Heart left ventricle (tissue), 16 donors: Measurements from ENCODE around the gene FAM131C. TPM values are rescaled to one million over a fixed set of nuclear protein-coding genes. Genes with fewer than 3 reads are reported as not detected.
"Not testable (repeated sequence)": the region's sequence is repeated elsewhere in the genome, so short reads cannot be mapped to it uniquely, and the experiment has no call there.

Experiments used
- ATAC-seq, 4 donors: fragments of 200-7000 bp; cut with Tn5 transposase; one replicate each; pipeline ENCODE4 v1.9.1; 2020 to 2022; ENCODE audit warnings: moderate library complexity in 4 of 4, mild to moderate bottlenecking in 3 of 4, moderate number of reproducible peaks in 1 of 4
- DNase-seq, 5 donors: peaks; one replicate each; pipeline ENCODE4 v3.0.0-alpha.2; 2020
- H3K27ac ChIP-seq, 12 donors: fragments of 200-600 bp; sonication (generic) in 4 of 12; one replicate each; pipeline versions ENCODE4 v1.5.0 to v1.8.0; 2016 to 2022; ENCODE audit warnings: mild to moderate bottlenecking in 2 of 12
- H3K27me3 ChIP-seq, 9 donors: fragments of 200-600 bp; sonication (generic) in 2 of 9; one replicate each; pipeline versions ENCODE4 v1.5.1 to v1.8.0; 2016 to 2022; ENCODE audit warnings: mild to moderate bottlenecking in 3 of 9
- H3K36me3 ChIP-seq, 9 donors: fragments of 200-600 bp; sonication (generic) in 2 of 9; one replicate each; pipeline versions ENCODE4 v1.5.0 to v1.8.0; 2018 to 2022; ENCODE audit warnings: mild to moderate bottlenecking in 2 of 9
- H3K4me1 ChIP-seq, 12 donors: fragments of 200-600 bp; sonication (generic) in 4 of 12; one replicate each; pipeline versions ENCODE4 v1.5.0 to v1.8.0; 2016 to 2022; ENCODE audit warnings: mild to moderate bottlenecking in 3 of 12
- H3K4me3 ChIP-seq, 12 donors: fragments of 200-600 bp; sonication (generic) in 4 of 12; one replicate each; pipeline versions ENCODE4 v1.5.0 to v1.8.0; 2017 to 2022; ENCODE audit warnings: mild to moderate bottlenecking in 9 of 12, moderate library complexity in 4 of 12
- H3K9me3 ChIP-seq, 12 donors: fragments of 200-600 bp; sonication (generic) in 4 of 12; one replicate each; pipeline versions ENCODE4 v1.5.0 to v1.8.0; 2016 to 2022; ENCODE audit warnings: mild to moderate bottlenecking in 1 of 12
- CTCF ChIP-seq, 12 donors: fragments of 200-600 bp; sonication (generic) in 4 of 12; IDR thresholded peaks; one replicate each; pipeline versions ENCODE4 v1.5.0 to v1.8.0; 2018 to 2022; ENCODE audit warnings: antibody characterized with exemption in 12 of 12, mild to moderate bottlenecking in 5 of 12
- POLR2A ChIP-seq, 2 donors: fragments of 450-650 bp; IDR thresholded peaks; one replicate each; pipeline ENCODE4 v1.6.1; 2017; ENCODE audit warnings: antibody characterized with exemption in 2 of 2, mild to moderate bottlenecking in 2 of 2, moderate library complexity in 2 of 2
- WGBS, 4 donors: extraction: QIAGEN DNeasy Blood & Tissue Kit in 2 of 4; methylation state at CpG; one replicate each; pipeline versions ENCODE4 v1.1.5 to v1.1.7; 2013 to 2018; 5-methylcytosine and 5-hydroxymethylcytosine counted together
- intact Hi-C, 10 donors: fragments of 100-400 bp; cut with DNase I; formaldehyde crosslinking; loops; one replicate each; pipeline versions ENCODE4 v1.11.1 to v1.14.2; 2022
- polyA plus RNA-seq, 2 donors: library from polyadenylated mRNA; stranded (reverse); fragments of 200-250 nt; gene quantifications; one replicate each; pipeline ENCODE4 v1.2.3, GENCODE V29; 2013
- total RNA-seq, 9 donors: library from RNA; depleted of rRNA in 2 of 9; stranded (reverse); fragments of >200 nt in 2 of 9; fragmentation: NEBNext Ultra II Directional in 3 of 9; extraction: Animal tissue kit (Norgen Biotek cat#: 25700) in 3 of 9; gene quantifications; one replicate each; pipeline versions ENCODE4 v1.1.0 to v1.2.4, GENCODE V29; 2016 to 2023
- donor health status: ischemic (EF 13 %, LVEDD 7.1; RV severe dilation, severe dysfunction).
- donor health status: healthy with polysubstance abuse.
- donor health status: DM: no; HTN: yes; CAD: no.
- donor health status: DM: no; HTN: no; CAD: no.
- donor health status: ischemic (EF 25% LVEDD 6.9; RV normal size, moderate dysfunction).
- donor health status: ischemic (EF 25% LVEDD 5.7; RV mildly dilated, moderate dysfunction).
- donor health status: healthy.
- donor health status: DM: yes; HTN: yes; CAD: no.
- donor health status: ischemic (EF 35%, LVEDD 5.7; RV mildly dilated, moderate dysfunction).
- donor health status: nonischemic (EF 11% LVEDD 7.7; RV severe dilation, severe dysfunction).
- donor health status: DM: yes; HTN: yes; CAD: no.
- donor health status: PGD.
- donor health status: ischemic (EF 29% LVEDD 5.4; RV normal size, mild dysfunction).
- donor health status: nonischemic (EF 23%, LVEDD 6.1; RV moderate dilation, normal function).

Gene FAM131C
- total and polyA plus RNA-seq, 11 donors, result 1.1 to 17.8 (median 3.4) TPM

- no peaks in the 10 kb centered on the region for H3K36me3 ChIP-seq
- DNase-seq (no peak), ATAC-seq (no peak)
- H3K9me3 ChIP-seq, result no peaks in the 10 kb centered on the region
- intact Hi-C loops, result loop anchor here in 2 of 10 donors (2.0 kb wide), 1 partner anchor 24 kb away; no protein-coding TSS in a partner anchor
- H3K4me3 ChIP-seq, result no peak overlapping the region
- TF ChIP-seq POLR2A (IDR thresholded peaks at IDR 0.05) (no peak), CTCF (IDR thresholded peaks at IDR 0.05) (no peak)
- peaks cover 0 to 12% (median 0%) of the 10 kb centered on the region in 12 donors for H3K4me1 ChIP-seq
- no peaks in the 10 kb centered on the region for H3K27me3 ChIP-seq
- WGBS, 4 donors, result 88 to 100% (median 96%) methylated on average over 1 to 3 of the region's 3 CpGs
- no peak overlapping the region for H3K27ac ChIP-seq
Observed at GRCh38 chr1:16061266-16061665, 12.2 kb downstream of the FAM131C start.

GRCh38 chr1:16058394-16059120, 14.9 kb downstream of the FAM131C start:
- H3K27ac ChIP-seq, H3K4me3 ChIP-seq, DNase-seq, H3K9me3 ChIP-seq, H3K36me3 ChIP-seq, ATAC-seq, H3K27me3 ChIP-seq, H3K4me1 ChIP-seq: not testable (repeated sequence)
- intact Hi-C loops, result loop anchor here in 5 of 10 donors (5.0 to 10.0 kb wide), 6 partner anchors 51 to 266 kb away; partner anchors contain the start of gene UQCRHL (in 1 of the 5)
- WGBS, 4 donors, result 64 to 84% (median 72%) methylated on average over 13 to 17 of the region's 20 CpGs

- H3K27me3 ChIP-seq, DNase-seq, H3K36me3 ChIP-seq, H3K9me3 ChIP-seq, H3K27ac ChIP-seq, H3K4me1 ChIP-seq, H3K4me3 ChIP-seq: not testable (repeated sequence)
- intact Hi-C loops, result loop anchor here in 6 of 10 donors (1.0 to 10.0 kb wide), 7 partner anchors 24 to 265 kb away; partner anchors contain the start of gene UQCRHL (in 1 of the 6)
- 69 to 77% (median 71%) methylated on average over 6 to 7 of the region's 7 CpGs for WGBS, 4 donors
- ATAC-seq, result peak in 1 of 4 donors; percentile 8
Observed at GRCh38 chr1:16057314-16057915, 16.0 kb downstream of the FAM131C start.

GRCh38 chr1:16056521-16056912, 16.9 kb downstream of the FAM131C start:
- 38 to 80% (median 54%) methylated on average over 1 to 4 of the region's 4 CpGs for WGBS, 4 donors
- H3K4me3 ChIP-seq, H3K27ac ChIP-seq, DNase-seq, ATAC-seq, H3K9me3 ChIP-seq, H3K27me3 ChIP-seq, H3K4me1 ChIP-seq, H3K36me3 ChIP-seq: not testable (repeated sequence)
- intact Hi-C loops, result loop anchor here in 9 of 10 donors (1.0 to 10.0 kb wide), 7 partner anchors 47 to 264 kb away; partner anchors contain the start of gene UQCRHL (in 1 of the 9)

- DNase-seq (peak; percentile 71 to 87 (median 84)), ATAC-seq (peak; percentile 71 to 89 (median 80))
- TF ChIP-seq POLR2A (IDR thresholded peaks at IDR 0.05) (no peak), CTCF (IDR thresholded peaks at IDR 0.05) (peak; percentile 78 to 97 (median 88))
- WGBS, 4 donors, result 35 to 60% (median 37%) methylated on average over 13 to 18 of the region's 18 CpGs
- Histone ChIP-seq H3K9me3 (no peaks in the 10 kb centered on the region), H3K36me3 (no peaks in the 10 kb centered on the region), H3K4me1 (peaks cover 0 to 6% (median 0%) of the 10 kb centered on the region in 12 donors), H3K27ac (no peak overlapping the region), H3K27me3 (no peaks in the 10 kb centered on the region), H3K4me3 (no peak overlapping the region)
- intact Hi-C loops, result loop anchor here (1.0 to 10.0 kb wide), 9 partner anchors 47 to 264 kb away; partner anchors contain the start of gene UQCRHL (in 1 of the 10)
Observed at GRCh38 chr1:16055613-16056520, 17.6 kb downstream of the FAM131C start.
